Hair follicular keratinocyte (primary cell): ENCODE data around the gene ESM1. TPM values are rescaled to one million over a fixed set of nuclear protein-coding genes. Genes with fewer than 3 reads are reported as not detected.

ENCODE experiments used
- total RNA-seq: library from RNA; depleted of rRNA; stranded (reverse); fragments of >200 nt; gene quantifications from 2 replicates; pipeline ENCODE4 v1.2.3, GENCODE V29; 2015

The ESM1 gene, protein sequence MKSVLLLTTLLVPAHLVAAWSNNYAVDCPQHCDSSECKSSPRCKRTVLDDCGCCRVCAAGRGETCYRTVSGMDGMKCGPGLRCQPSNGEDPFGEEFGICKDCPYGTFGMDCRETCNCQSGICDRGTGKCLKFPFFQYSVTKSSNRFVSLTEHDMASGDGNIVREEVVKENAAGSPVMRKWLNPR
- total RNA-seq, result not detected in 2 replicates

DNA sequence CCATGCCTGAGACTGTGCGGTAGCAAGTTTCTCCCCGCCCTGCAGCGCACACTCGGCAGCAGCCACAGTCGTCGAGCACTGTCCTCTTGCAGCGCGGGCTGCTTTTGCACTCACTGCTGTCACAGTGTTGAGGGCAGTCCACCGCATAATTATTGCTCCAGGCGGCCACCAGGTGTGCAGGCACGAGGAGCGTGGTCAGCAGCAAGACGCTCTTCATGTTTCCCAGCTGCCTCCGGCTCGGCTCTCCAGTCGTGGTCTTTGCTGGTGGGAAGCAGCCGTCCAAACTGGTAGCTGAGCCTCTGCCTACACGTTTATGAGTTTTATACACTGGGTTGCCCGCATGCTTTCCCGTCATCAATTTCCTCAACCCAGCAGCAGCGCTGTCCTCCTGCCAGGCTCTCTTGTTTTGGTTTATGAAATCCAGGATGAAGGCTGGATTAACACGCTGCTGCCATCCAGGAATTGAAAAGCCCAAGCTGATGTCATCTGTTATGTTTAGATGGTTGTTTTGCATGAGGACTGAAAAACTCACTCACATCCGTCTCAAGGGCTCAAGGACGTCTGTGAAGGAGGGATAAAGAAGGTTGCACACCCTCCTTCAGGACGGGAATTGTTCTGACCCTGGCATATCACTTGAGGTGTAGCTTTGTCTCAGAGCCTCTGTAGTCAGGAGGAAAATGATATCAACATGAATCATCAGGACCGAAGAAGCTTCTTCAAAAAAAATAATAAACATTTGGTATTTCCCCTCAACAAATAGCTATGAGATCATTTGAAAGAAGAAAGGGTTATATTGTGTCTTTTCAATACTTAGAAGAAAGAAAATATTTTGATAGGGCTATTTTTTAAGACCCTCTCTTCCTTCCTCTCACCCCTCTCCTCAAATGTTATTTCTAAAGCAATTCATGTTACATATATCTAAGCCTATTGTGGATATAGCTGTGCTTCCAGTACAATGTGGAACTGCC is at the start of gene ESM1:
TSS of gene ESM1 (minus strand) at position 293 of the 968 bp plus-strand sequence. CDS start at position 217, 76 bp downstream.

Other genes starting within 250 kb of the ESM1 start
- not detected in 2 replicates for gene GZMK, start 38.7 kb upstream of the ESM1 start, total RNA-seq
- gene GZMA, start 117.1 kb upstream of the ESM1 start, total RNA-seq, result not detected in 2 replicates
- 28.5 and 40.4 TPM in 2 replicates for gene GPX8, start 174.6 kb upstream of the ESM1 start, total RNA-seq
- gene CDC20B, start 187.6 kb upstream of the ESM1 start, total RNA-seq, result not detected in 2 replicates
- gene MCIDAS, start 241.7 kb upstream of the ESM1 start, total RNA-seq, result 0.27 TPM in 1 of 2 replicates, not detected in the other
- gene CCNO, start 248.0 kb upstream of the ESM1 start, total RNA-seq, result 8.5 and 8.8 TPM in 2 replicates